Caki2 (cell line): ENCODE results near the gene CCM2. TPM values are rescaled to one million over a fixed set of nuclear protein-coding genes. Genes with fewer than 3 reads are reported as not detected.
A peak's percentile ranks its signal among the peaks of the same experiment; 100 is the strongest.
"Not testable (repeated sequence)": the region's sequence is repeated elsewhere in the genome, so short reads cannot be mapped to it uniquely, and the experiment has no call there.

ENCODE experiments used
- DNase-seq: peaks from one replicate; pipeline ENCODE4 v3.0.0-alpha.2; 2015; ENCODE audit warnings: low read depth
- in situ Hi-C: cut with HindIII; loops from 2 replicates; pipeline ENCODE4 v1.10.0; 2016; ENCODE audit warnings: low sequenced_read_pairs, low pct_unique_long_range_greater_than_20kb, mixed read lengths
- total RNA-seq: library from RNA; depleted of rRNA; stranded (reverse); fragments of >200 nt; shearing (Covaris generic); gene quantifications from 2 replicates; pipeline ENCODE4 v1.2.3, GENCODE V29; 2014; ENCODE audit warnings: low replicate concordance

CCM2 gene
- total RNA-seq, 1 experiment from 2014 or later, result 81.5 TPM

- no peak for DNase-seq
- in situ Hi-C loops, result no loop called here
Measured at GRCh38 chr7:45024126-45024744, 24.2 kb downstream of the CCM2 start.

GRCh38 chr7:45025473-45025872, 25.5 kb downstream of the CCM2 start:
- DNase-seq, in situ Hi-C loops: not testable (repeated sequence)

GRCh38 chr7:45026013-45026412, 26.0 kb downstream of the CCM2 start:
- no peak for DNase-seq
- in situ Hi-C loops, result no loop called here

- DNase-seq, result no peak
- in situ Hi-C loops, result no loop called here
Measured at GRCh38 chr7:45026984-45027773, 27.2 kb downstream of the CCM2 start.

GRCh38 chr7:45027774-45028114, 27.7 kb downstream of the CCM2 start:
- in situ Hi-C loops, result no loop called here
- no peak for DNase-seq

- in situ Hi-C loops, result no loop called here
- no peak for DNase-seq
Measured at GRCh38 chr7:45028138-45028919, 28.3 kb downstream of the CCM2 start.

- in situ Hi-C loops, result no loop called here
- no peak for DNase-seq
Measured at GRCh38 chr7:45028920-45029344, 28.9 kb downstream of the CCM2 start.

GRCh38 chr7:45031829-45032228, 31.8 kb downstream of the CCM2 start:
- in situ Hi-C loops, result no loop called here
- no peak for DNase-seq

- DNase-seq, result no peak
- in situ Hi-C loops, result no loop called here
Measured at GRCh38 chr7:45032421-45032820, 32.4 kb downstream of the CCM2 start.

GRCh38 chr7:45033261-45033930, 33.4 kb downstream of the CCM2 start:
- peak; percentile 38 for DNase-seq
- in situ Hi-C loops, result no loop called here

- no peak for DNase-seq
- in situ Hi-C loops, result no loop called here
Measured at GRCh38 chr7:45033931-45034290, 33.9 kb downstream of the CCM2 start.

GRCh38 chr7:45034710-45035109, 34.7 kb downstream of the CCM2 start:
- DNase-seq, in situ Hi-C loops: not testable (repeated sequence)

GRCh38 chr7:45035371-45035770, 35.4 kb downstream of the CCM2 start:
- DNase-seq, result no peak
- in situ Hi-C loops, result no loop called here

- in situ Hi-C loops, result no loop called here
- DNase-seq, result no peak
Measured at GRCh38 chr7:45035893-45036292, 35.9 kb downstream of the CCM2 start.

GRCh38 chr7:45036317-45036716, 36.3 kb downstream of the CCM2 start:
- in situ Hi-C loops, result no loop called here
- DNase-seq, result no peak

GRCh38 chr7:45036796-45037195, 36.8 kb downstream of the CCM2 start:
- DNase-seq, result no peak
- in situ Hi-C loops, result no loop called here

GRCh38 chr7:45037876-45038275, 37.9 kb downstream of the CCM2 start:
- DNase-seq, result no peak
- in situ Hi-C loops, result no loop called here

GRCh38 chr7:45039106-45039505, 39.1 kb downstream of the CCM2 start:
- in situ Hi-C loops, result no loop called here

GRCh38 chr7:45044338-45044737, 44.3 kb downstream of the CCM2 start:
- no peak for DNase-seq
- in situ Hi-C loops, result no loop called here

More at GRCh38 chr7:45039106-45039505, 39.1 kb downstream of the CCM2 start:
- no peak for DNase-seq
